A549 (cell line): ENCODE results near the gene PDE8A. TPM values are rescaled to one million over a fixed set of nuclear protein-coding genes. Genes with fewer than 3 reads are reported as not detected.
A peak's percentile ranks its signal among the peaks of the same experiment; 100 is the strongest.

Experiments used
- ATAC-seq, 2 experiments: fragments of 200-7000 bp in 1 of 2; fragments of >200 bp in 1 of 2; cut with Nextera tagmentation in 1 of 2; cut with Tn5 transposase in 1 of 2; 3 replicates each; pipeline versions ENCODE4 v1.8.0 to v1.9.1; 2018 to 2020; ENCODE audit warnings: mild to moderate bottlenecking in 1 of 2, moderate library complexity in 1 of 2
- CTCF ChIA-PET: fragments of 300-600 bp; sonication (Branson Sonifier 250); formaldehyde crosslinking; extraction: SDS; loops from one replicate; lab custom pipeline; 2021; ENCODE audit warnings: antibody characterized with exemption, inconsistent platforms; lab: Yijun Ruan, JAX
- POLR2A ChIA-PET: fragments of 350-600 bp; formaldehyde crosslinking; extraction: SDS; loops from one replicate; lab custom pipeline; 2021; ENCODE audit warnings: antibody characterized with exemption, inconsistent platforms; lab: Yijun Ruan, JAX
- DNase-seq, 2 experiments: peaks; one replicate each; pipeline versions ENCODE4 v3.0.0 to v3.0.0-alpha.2; 2011 to 2016; ENCODE audit warnings: low read depth in 1 of 2, low spot score in 1 of 2
- FAIRE-seq: peaks from 2 replicates; lab custom pipeline; 2011; peaks lifted over from hg19 to GRCh38; lab: Jason Lieb, UNC
- H3K27ac ChIP-seq, 2 experiments: fragments of >200 bp; sonication (Bioruptor Twin); formaldehyde crosslinking; 3 replicates each; pipeline ENCODE4 v1.5.1; 2016 to 2017
- H3K4me1 ChIP-seq: fragments of >200 bp; sonication (Bioruptor Twin); formaldehyde crosslinking; 3 replicates; pipeline ENCODE4 v1.6.1; 2016
- H3K4me2 ChIP-seq: fragments of >200 bp; sonication (Bioruptor Twin); formaldehyde crosslinking; 3 replicates; pipeline ENCODE4 v1.6.1; 2016
- H3K4me3 ChIP-seq: fragments of >200 bp; sonication (Bioruptor Twin); formaldehyde crosslinking; 3 replicates; pipeline ENCODE4 v1.5.1; 2016
- H3K9me3 ChIP-seq: fragments of >200 bp; sonication (Bioruptor Twin); formaldehyde crosslinking; 3 replicates; pipeline ENCODE4 v1.6.1; 2016
- ATOH8 ChIP-seq: fragments of 250-450 bp; sonication (Bioruptor Pico); IDR thresholded peaks from 2 replicates; pipeline ENCODE4 v1.5.0; 2020; ENCODE audit warnings: low read depth, mild to moderate bottlenecking, moderate library complexity
- BCL3 ChIP-seq: fragments of >200 bp; sonication (Bioruptor Twin); formaldehyde crosslinking; IDR thresholded peaks from 3 replicates; pipeline ENCODE4 v1.6.1; 2016
- CBX2 ChIP-seq: fragments of 200-600 bp; sonication (generic); IDR thresholded peaks from 2 replicates; pipeline ENCODE4 v1.6.1; 2016; ENCODE audit warnings: low read depth, mild to moderate bottlenecking, borderline replicate concordance
- CBX8 ChIP-seq: fragments of 200-600 bp; sonication (generic); IDR thresholded peaks from 2 replicates; pipeline ENCODE4 v1.6.1; 2016
- CEBPB ChIP-seq, 2 experiments: fragments of >200 bp in 1 of 2; sonication (Bioruptor Twin) in 1 of 2; formaldehyde crosslinking in 1 of 2; IDR thresholded peaks; 2 replicates each; pipeline ENCODE4 v1.6.1; 2012 to 2016
- E2F6 ChIP-seq: IDR thresholded peaks from 2 replicates; pipeline ENCODE4 v1.6.1; 2012; ENCODE audit warnings: low read depth, borderline replicate concordance
- ESRRA ChIP-seq: fragments of 150-350 bp; IDR thresholded peaks from 2 replicates; pipeline ENCODE4 v1.6.1; 2014; ENCODE audit warnings: mild to moderate bottlenecking, low read length, borderline replicate concordance
- FOSB ChIP-seq: fragments of 250-450 bp; sonication (Bioruptor Pico); IDR thresholded peaks from 2 replicates; pipeline ENCODE4 v1.5.0; 2020; ENCODE audit warnings: mild to moderate bottlenecking, moderate library complexity
- FOXS1 ChIP-seq: fragments of 250-450 bp; sonication (Bioruptor Pico); IDR thresholded peaks from 2 replicates; pipeline ENCODE4 v1.5.0; 2020; ENCODE audit warnings: mild to moderate bottlenecking, moderate library complexity
- GATA3 ChIP-seq: IDR thresholded peaks from 2 replicates; pipeline ENCODE4 v1.6.1; 2012; ENCODE audit warnings: borderline replicate concordance
- HES2 ChIP-seq: fragments of >200 bp; sonication (Bioruptor Twin); formaldehyde crosslinking; IDR thresholded peaks from 2 replicates; pipeline ENCODE4 v1.6.1; 2016
- HEYL ChIP-seq: fragments of 250-450 bp; sonication (Bioruptor Pico); IDR thresholded peaks from 2 replicates; pipeline ENCODE4 v1.8.0; 2021; ENCODE audit warnings: mild to moderate bottlenecking, moderate library complexity
- HOXA7 ChIP-seq: fragments of 250-450 bp; sonication (Bioruptor Pico); IDR thresholded peaks from 2 replicates; pipeline ENCODE4 v1.5.0; 2020; ENCODE audit warnings: mild to moderate bottlenecking, moderate library complexity
- HOXB5 ChIP-seq: fragments of 250-450 bp; sonication (Bioruptor Pico); IDR thresholded peaks from 2 replicates; pipeline ENCODE4 v1.5.0; 2020; ENCODE audit warnings: mild to moderate bottlenecking, moderate library complexity
- KDM5A ChIP-seq: fragments of 200-600 bp; sonication (generic); IDR thresholded peaks from 2 replicates; pipeline ENCODE4 v1.6.1; 2016; ENCODE audit warnings: antibody characterized with exemption, mild to moderate bottlenecking
- MAFK ChIP-seq: fragments of 450-650 bp; IDR thresholded peaks from 2 replicates; pipeline ENCODE4 v1.6.1; 2014; ENCODE audit not compliant: partially characterized antibody
- NFE2L2 ChIP-seq: fragments of 150-350 bp; conservative IDR thresholded peaks from 2 replicates; pipeline ENCODE4 v1.6.1; 2014; ENCODE audit warnings: low read length
- NR3C1 ChIP-seq: fragments of >200 bp; sonication (Bioruptor Twin); formaldehyde crosslinking; IDR thresholded peaks from 3 replicates; pipeline ENCODE4 v1.6.1; 2017
- PBX3 ChIP-seq: IDR thresholded peaks from 2 replicates; pipeline ENCODE4 v1.6.1; 2012
- SMC3 ChIP-seq: fragments of >200 bp; sonication (Bioruptor Twin); formaldehyde crosslinking; IDR thresholded peaks from 3 replicates; pipeline ENCODE4 v1.6.1; 2018; ENCODE audit warnings: inconsistent platforms
- SREBF2 ChIP-seq: fragments of 450-650 bp; IDR thresholded peaks from 2 replicates; pipeline ENCODE4 v1.6.1; 2014; ENCODE audit warnings: mild to moderate bottlenecking, moderate library complexity
- TP53 ChIP-seq: fragments of 250-450 bp; sonication (Bioruptor Pico); IDR thresholded peaks from 2 replicates; pipeline ENCODE4 v1.5.0; 2021; ENCODE audit warnings: mild to moderate bottlenecking, moderate library complexity
- ZFP36 ChIP-seq: fragments of 450-650 bp; IDR thresholded peaks from 2 replicates; pipeline ENCODE4 v1.6.1; 2014; ENCODE audit warnings: borderline replicate concordance; ENCODE audit not compliant: partially characterized antibody
- WGBS: methylation state at CpG from one replicate; pipeline ENCODE4 v1.1.6; 2017; ENCODE audit errors: missing lambda C conversion rate; 5-methylcytosine and 5-hydroxymethylcytosine counted together
- polyA plus RNA-seq, 4 experiments: library from polyadenylated mRNA; depleted of rRNA in 3 of 4; stranded (reverse); fragments of >200 nt; fragmentation: RNase III in 1 of 4; extraction: RNeasy Plus Mini Kit Qiagen cat#74134 plus additional on column Dnase treatment in 1 of 4; gene quantifications; 2 replicates in 3 of 4; 3 replicates in 1 of 4; pipeline ENCODE4 v1.2.3, GENCODE V29; 2011 to 2017
- TF ChIP-seq, protein P1 (sequence below): fragments of 200-600 bp; sonication (generic); IDR thresholded peaks from 2 replicates; pipeline ENCODE4 v1.6.1; 2016; ENCODE audit warnings: antibody characterized with exemption, mild to moderate bottlenecking, moderate library complexity
- TF ChIP-seq, protein P2 (sequence below): fragments of >200 bp; sonication (Bioruptor Twin); formaldehyde crosslinking; IDR thresholded peaks from 3 replicates; pipeline ENCODE4 v1.5.1; 2016
- TF ChIP-seq, protein P3 (sequence below): IDR thresholded peaks from 2 replicates; pipeline ENCODE4 v1.6.1; 2012

Gene PDE8A
- polyA plus RNA-seq, 2 of the 4 experiments (the other 2 are of a cell fraction) = 45.3 to 204 TPM

GRCh38 chr15:85006655-85007054, 25.0 kb downstream of the PDE8A start (continued):
- TF ChIP-seq, protein P1, sequence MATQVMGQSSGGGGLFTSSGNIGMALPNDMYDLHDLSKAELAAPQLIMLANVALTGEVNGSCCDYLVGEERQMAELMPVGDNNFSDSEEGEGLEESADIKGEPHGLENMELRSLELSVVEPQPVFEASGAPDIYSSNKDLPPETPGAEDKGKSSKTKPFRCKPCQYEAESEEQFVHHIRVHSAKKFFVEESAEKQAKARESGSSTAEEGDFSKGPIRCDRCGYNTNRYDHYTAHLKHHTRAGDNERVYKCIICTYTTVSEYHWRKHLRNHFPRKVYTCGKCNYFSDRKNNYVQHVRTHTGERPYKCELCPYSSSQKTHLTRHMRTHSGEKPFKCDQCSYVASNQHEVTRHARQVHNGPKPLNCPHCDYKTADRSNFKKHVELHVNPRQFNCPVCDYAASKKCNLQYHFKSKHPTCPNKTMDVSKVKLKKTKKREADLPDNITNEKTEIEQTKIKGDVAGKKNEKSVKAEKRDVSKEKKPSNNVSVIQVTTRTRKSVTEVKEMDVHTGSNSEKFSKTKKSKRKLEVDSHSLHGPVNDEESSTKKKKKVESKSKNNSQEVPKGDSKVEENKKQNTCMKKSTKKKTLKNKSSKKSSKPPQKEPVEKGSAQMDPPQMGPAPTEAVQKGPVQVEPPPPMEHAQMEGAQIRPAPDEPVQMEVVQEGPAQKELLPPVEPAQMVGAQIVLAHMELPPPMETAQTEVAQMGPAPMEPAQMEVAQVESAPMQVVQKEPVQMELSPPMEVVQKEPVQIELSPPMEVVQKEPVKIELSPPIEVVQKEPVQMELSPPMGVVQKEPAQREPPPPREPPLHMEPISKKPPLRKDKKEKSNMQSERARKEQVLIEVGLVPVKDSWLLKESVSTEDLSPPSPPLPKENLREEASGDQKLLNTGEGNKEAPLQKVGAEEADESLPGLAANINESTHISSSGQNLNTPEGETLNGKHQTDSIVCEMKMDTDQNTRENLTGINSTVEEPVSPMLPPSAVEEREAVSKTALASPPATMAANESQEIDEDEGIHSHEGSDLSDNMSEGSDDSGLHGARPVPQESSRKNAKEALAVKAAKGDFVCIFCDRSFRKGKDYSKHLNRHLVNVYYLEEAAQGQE = no peak
- TF ChIP-seq GATA3 (no peak), SMC3 (no peak), MAFK (no peak), SREBF2 (no peak), ZFP36 (no peak), ESRRA (no peak), NFE2L2 (no peak), NR3C1 (no peak)

GRCh38 chr15:85007137-85007536, 25.5 kb downstream of the PDE8A start:
- H3K4me2 ChIP-seq = peak overlapping the region; percentile 44
- no peaks in the 10 kb centered on the region for H3K9me3 ChIP-seq
- no peak for TF ChIP-seq TP53 (CRISPR knock-in tag)
- no peak for TF ChIP-seq BCL3
- no peak for TF ChIP-seq CBX8
- no peak for TF ChIP-seq ESRRA
- no peak for TF ChIP-seq ATOH8
- TF ChIP-seq KDM5A = no peak
- TF ChIP-seq FOXS1 (CRISPR knock-in tag) = no peak
- no peak for TF ChIP-seq PBX3
- no peak for TF ChIP-seq CEBPB (IDR thresholded peaks at IDR 0.05)
- no peak for TF ChIP-seq FOSB (CRISPR knock-in tag)
- TF ChIP-seq CBX2 = no peak
- TF ChIP-seq HEYL (CRISPR knock-in tag) = no peak
- no peak for TF ChIP-seq HES2
- no peak for TF ChIP-seq HOXA7 (CRISPR knock-in tag)
- TF ChIP-seq, protein P2, sequence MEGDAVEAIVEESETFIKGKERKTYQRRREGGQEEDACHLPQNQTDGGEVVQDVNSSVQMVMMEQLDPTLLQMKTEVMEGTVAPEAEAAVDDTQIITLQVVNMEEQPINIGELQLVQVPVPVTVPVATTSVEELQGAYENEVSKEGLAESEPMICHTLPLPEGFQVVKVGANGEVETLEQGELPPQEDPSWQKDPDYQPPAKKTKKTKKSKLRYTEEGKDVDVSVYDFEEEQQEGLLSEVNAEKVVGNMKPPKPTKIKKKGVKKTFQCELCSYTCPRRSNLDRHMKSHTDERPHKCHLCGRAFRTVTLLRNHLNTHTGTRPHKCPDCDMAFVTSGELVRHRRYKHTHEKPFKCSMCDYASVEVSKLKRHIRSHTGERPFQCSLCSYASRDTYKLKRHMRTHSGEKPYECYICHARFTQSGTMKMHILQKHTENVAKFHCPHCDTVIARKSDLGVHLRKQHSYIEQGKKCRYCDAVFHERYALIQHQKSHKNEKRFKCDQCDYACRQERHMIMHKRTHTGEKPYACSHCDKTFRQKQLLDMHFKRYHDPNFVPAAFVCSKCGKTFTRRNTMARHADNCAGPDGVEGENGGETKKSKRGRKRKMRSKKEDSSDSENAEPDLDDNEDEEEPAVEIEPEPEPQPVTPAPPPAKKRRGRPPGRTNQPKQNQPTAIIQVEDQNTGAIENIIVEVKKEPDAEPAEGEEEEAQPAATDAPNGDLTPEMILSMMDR = no peak
- TF ChIP-seq, protein P3, sequence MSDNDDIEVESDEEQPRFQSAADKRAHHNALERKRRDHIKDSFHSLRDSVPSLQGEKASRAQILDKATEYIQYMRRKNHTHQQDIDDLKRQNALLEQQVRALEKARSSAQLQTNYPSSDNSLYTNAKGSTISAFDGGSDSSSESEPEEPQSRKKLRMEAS = no peak
- no peak for TF ChIP-seq HOXB5 (CRISPR knock-in tag)
- no peak for TF ChIP-seq E2F6
- no peak for TF ChIP-seq MAFK
- POLR2A ChIA-PET = interaction anchor here (0.7 to 1.1 kb wide), 2 partner anchors 17 to 40 kb away, joined by 4 read pairs; no protein-coding TSS in a partner anchor
- ATAC-seq (peak in 1 of 2 experiments; percentile 8; a peak in 2 of 6 replicates), DNase-seq (no peak), FAIRE-seq (no peak)
- H3K4me1 ChIP-seq = peaks cover 69% of the 10 kb centered on the region
- CTCF ChIA-PET = interaction anchor here (0.6 to 2.4 kb wide), 8 partner anchors 10 to 272 kb away, joined by 3 to 10 read pairs (median 4); no protein-coding TSS in a partner anchor
- H3K27ac ChIP-seq = no peak overlapping the region
- H3K4me3 ChIP-seq = no peak overlapping the region
- 77% methylated on average over 5 of the region's 5 CpGs for WGBS
